ENCODE measurements around the gene PI16. TPM values are rescaled to one million over a fixed set of nuclear protein-coding genes. Genes with fewer than 3 reads are reported as not detected.

Gene PI16
- polyA plus RNA-seq, 3 donors, result 1.3 to 1.5 (median 1.4) TPM

DNA sequence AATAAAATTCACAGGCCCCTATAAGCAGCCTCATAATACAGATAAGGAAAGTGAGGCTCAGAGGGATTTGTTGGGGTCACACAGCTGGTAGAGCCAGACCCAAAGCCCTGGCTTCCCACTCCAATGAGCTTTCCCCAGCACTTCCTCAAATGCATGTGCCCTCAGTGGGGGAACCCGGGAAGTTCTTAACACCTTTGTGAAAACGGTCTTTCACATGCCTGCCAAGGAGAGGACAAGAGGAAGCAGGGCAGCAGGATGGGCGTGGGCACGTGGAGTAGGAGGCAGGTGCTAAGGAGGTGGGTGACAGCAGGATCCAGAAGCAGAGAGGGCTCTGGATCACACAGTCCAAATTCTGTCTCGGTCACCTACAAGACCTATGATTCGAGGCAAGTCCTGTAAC lies 598 bp downstream of the PI16 start:
- DNase-seq (ENCODE audit: low read depth in 3 of 3, low spot score in 2 of 3), result no peak

- no peak for DNase-seq (ENCODE audit: low read depth in 3 of 3, low spot score in 2 of 3)
Measured at GRCh38 chr6:36955671-36956445, 1.3 kb downstream of the PI16 start.

DNA sequence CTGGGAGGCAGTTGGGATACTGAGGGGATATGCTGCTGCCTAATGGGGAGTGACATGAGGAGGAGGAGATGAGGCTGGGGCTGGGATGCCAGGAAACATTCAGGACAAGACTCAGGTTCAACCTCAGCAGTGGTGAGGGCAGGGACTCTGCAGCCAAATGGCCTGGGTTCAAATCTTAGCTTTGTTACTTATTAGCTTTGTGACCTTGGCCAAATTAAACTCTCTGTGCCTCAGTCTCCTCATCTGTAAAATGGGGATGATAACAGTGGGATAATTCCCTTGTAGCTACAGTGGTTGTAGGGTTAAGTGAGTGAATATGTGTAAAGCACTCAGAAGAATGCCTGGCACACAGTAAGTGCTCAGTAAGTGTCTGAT lies 1.9 kb downstream of the PI16 start:
- DNase-seq (ENCODE audit: low read depth in 3 of 3, low spot score in 2 of 3), result no peak

- no peak for DNase-seq (ENCODE audit: low read depth in 3 of 3, low spot score in 2 of 3)
Measured at GRCh38 chr6:36957773-36958271, 3.3 kb downstream of the PI16 start.

GRCh38 chr6:36958775-36959554 lies 4.4 kb downstream of the PI16 start:
- DNase-seq (ENCODE audit: low read depth in 3 of 3, low spot score in 2 of 3), result no peak

DNA sequence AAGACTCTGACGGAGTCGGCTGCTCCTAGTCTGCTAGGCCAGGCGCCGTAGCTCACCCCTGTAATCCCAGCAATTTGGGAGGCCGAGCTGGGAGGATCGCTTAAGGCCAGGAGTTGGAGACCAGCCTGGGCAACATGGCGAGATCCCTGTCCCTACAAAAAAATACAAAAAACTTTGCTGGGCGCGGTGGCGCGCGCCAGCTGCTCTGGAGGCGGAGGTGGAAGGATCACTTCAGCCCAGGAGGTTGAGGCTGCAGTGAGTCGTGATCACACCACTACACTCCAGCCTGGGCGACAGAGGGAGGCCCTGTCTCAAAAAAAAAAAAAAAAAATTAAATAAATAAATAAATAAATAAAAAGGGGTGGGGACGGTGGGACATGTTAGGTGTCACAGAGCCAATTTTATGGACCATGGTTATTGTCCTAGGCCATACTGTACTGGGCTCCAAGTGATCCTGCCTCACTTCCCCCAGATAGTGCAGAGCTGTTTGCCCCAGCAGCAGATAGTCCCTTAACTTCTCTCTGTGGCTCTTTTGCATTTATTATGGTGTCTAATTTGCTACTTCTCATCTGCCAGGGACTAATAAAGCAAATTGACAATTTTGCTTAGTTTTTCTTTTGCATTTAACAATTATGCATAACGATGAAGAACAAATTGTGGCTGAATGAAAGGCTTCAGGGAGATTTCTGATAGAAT lies 5.2 kb downstream of the PI16 start:
- DNase-seq (ENCODE audit: low read depth in 3 of 3, low spot score in 2 of 3), result no peak

DNA sequence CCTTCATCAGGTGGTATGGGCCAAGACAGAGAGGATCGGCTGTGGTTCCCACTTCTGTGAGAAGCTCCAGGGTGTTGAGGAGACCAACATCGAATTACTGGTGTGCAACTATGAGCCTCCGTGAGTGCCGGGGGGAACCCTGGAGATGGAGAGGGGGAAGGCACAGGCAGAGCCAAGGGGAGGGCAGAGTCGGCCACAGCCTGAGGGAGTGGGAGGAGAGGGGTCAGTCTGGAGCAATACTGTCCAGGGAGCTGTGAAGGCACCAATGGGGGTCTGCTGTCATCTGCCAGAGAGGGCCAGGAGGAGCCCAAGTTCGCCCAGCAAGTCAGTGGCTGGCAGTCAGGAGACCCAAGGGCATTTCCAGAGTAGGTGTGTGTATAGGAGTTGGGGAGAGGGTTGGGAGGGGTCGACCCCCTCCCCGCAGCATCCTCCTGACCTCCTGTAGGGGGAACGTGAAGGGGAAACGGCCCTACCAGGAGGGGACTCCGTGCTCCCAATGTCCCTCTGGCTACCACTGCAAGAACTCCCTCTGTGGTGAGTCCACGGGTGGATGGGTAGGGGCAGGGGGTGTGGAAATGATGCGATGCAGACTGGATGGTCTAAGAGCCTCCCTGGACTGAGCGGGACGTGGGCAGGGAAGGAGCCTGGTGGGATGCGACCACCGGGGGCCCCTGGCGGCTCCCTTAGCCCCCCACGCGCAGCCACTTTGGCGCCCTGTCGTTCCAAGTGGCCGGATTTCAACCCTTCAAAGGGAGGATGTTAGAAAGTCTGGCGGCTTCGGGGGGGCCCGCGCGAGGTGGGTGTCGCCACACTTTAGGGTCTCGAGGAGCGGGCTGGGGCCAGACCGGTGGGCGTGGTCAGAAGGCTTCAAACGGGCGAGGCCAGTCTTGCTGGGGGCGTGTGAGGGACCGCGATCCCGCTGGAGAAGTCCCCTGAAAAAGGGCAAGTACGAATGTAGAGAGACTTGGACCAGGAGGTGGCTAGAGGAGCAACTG lies 7.2 kb downstream of the PI16 start:
- no peak for DNase-seq (ENCODE audit: low read depth in 3 of 3, low spot score in 2 of 3)

GRCh38 chr6:36962874-36963273 lies 8.3 kb downstream of the PI16 start:
- DNase-seq (ENCODE audit: low read depth in 3 of 3, low spot score in 2 of 3), result no peak

GRCh38 chr6:36963451-36964290 lies 9.1 kb downstream of the PI16 start:
- DNase-seq (ENCODE audit: low read depth in 3 of 3, low spot score in 2 of 3), result no peak

- DNase-seq (ENCODE audit: low read depth in 3 of 3, low spot score in 2 of 3), result no peak
Measured at GRCh38 chr6:36964349-36964748, 9.8 kb downstream of the PI16 start.

- no peak for DNase-seq (ENCODE audit: low read depth in 3 of 3, low spot score in 2 of 3)
Measured at GRCh38 chr6:36964908-36965307, 10.4 kb downstream of the PI16 start.

DNA sequence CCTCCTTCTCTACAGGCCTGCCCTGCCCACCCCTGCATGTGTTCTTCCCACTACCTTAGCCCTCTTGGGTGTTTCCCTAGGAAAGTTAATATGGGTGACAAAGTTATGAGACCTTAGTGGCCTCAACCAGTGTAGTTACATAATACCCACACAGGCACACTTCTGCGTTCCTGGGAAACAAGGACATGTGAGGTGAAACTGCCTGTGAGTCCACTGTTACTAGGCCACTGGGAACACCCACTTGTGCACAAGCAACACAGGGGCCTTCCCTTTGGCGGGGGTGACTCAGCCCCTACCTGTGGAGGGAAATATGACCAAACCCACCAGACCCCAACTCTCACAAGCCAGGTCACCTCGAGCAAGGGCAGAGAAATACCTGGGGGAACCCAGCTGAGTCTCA lies 12.8 kb downstream of the PI16 start:
- no peak for DNase-seq (ENCODE audit: low read depth in 3 of 3, low spot score in 2 of 3)

- no peak for DNase-seq (ENCODE audit: low read depth in 3 of 3, low spot score in 2 of 3)
Measured at GRCh38 chr6:36967757-36968156, 13.2 kb downstream of the PI16 start.

DNA sequence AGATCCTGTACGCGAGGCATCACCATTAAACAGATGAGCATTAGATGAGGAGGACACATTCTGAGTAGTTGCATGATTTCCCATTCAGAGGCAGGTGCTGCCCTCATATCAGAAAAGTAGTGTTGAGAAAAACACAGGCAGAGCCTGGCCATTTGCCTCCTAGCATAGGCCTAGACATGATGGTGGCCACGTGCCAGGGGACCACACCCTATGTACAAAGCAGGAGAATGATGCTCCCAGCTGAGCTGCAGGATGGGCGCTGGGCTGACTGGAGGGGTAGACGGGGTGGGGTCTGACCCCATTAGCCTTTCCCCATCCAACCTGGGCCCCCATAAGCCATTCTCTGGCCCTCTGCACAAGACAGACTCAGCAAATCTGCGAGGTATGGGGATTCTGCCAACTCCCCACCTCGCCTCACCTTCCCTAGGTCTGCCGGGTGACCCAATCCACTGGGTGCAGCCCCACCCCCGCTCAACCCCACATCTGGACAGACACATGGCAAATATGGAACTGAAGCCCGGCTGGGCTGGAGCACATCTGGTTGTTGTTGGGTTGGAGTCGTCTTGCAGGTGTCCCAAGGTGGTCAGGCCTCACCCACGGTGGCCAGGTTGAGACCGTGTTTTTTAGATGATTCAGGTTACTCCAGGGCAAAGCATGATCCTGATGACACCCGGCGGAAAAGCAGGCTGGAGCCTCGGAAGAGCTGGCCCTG lies 13.9 kb downstream of the PI16 start:
- DNase-seq (ENCODE audit: low read depth in 3 of 3, low spot score in 2 of 3), result no peak

DNA sequence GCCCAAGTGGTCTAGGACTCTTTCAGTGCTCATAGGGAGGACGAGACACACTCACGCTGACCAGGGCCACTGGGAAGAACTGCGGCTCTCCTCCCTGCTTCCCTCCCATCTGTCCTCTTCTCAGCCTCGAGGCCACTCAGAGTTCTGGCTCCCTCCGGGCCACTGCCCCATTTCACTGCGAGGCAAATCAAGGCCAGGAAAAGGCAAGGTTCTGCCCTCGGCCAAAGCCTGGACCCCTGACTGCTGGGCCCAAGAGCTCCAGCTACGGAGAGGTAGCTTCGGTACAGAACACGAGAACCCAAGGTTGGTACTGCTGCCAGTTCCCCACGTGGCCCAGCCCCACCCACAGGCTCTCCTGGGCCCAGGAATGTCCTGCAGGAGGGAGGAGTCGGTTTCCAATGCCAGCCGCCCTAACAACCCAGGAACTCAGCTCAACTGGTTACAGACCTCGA lies 14.7 kb downstream of the PI16 start:
- DNase-seq (ENCODE audit: low read depth in 3 of 3, low spot score in 2 of 3), result no peak

GRCh38 chr6:36969988-36970891 lies 15.7 kb downstream of the PI16 start:
- DNase-seq (ENCODE audit: low read depth in 3 of 3, low spot score in 2 of 3), result no peak
